EL (cell line): ENCODE measurements around the gene ZNF888.
A peak's percentile ranks its signal among the peaks of the same experiment; 100 is the strongest.
"Not testable (repeated sequence)": the region's sequence is repeated elsewhere in the genome, so short reads cannot be mapped to it uniquely, and the experiment has no call there.

Source experiments
- DNase-seq: peaks from one replicate; pipeline ENCODE4 v3.0.0-alpha.2; 2016

The ZNF888 gene

GRCh38 chr19:52941523-52941922 lies 18.3 kb upstream of the ZNF888 start:
- not testable (repeated sequence) for DNase-seq

GRCh38 chr19:52940905-52941304 lies 17.7 kb upstream of the ZNF888 start:
- DNase-seq: not testable (repeated sequence)

- DNase-seq: no peak
Measured at GRCh38 chr19:52938761-52939160, 15.5 kb upstream of the ZNF888 start.

- no peak for DNase-seq
Measured at GRCh38 chr19:52936954-52937325, 13.7 kb upstream of the ZNF888 start.

- no peak for DNase-seq
Measured at GRCh38 chr19:52936151-52936953, 13.1 kb upstream of the ZNF888 start.

GRCh38 chr19:52935434-52935833 lies 12.2 kb upstream of the ZNF888 start:
- DNase-seq: peak; percentile 57

- DNase-seq: peak; percentile 41
Measured at GRCh38 chr19:52924641-52925040, 1.4 kb upstream of the ZNF888 start.

- peak; percentile 84 for DNase-seq
Measured at GRCh38 chr19:52923778-52924593, 758 bp upstream of the ZNF888 start.

GRCh38 chr19:52917531-52917930 lies 5.7 kb downstream of the ZNF888 start:
- no peak for DNase-seq

- no peak for DNase-seq
Measured at GRCh38 chr19:52910648-52911047, 12.6 kb downstream of the ZNF888 start.

GRCh38 chr19:52904052-52904780 lies 19.0 kb downstream of the ZNF888 start:
- DNase-seq: not testable (repeated sequence)

- no peak for DNase-seq
Measured at GRCh38 chr19:52901842-52902241, 21.4 kb downstream of the ZNF888 start.

GRCh38 chr19:52898596-52898995 lies 24.6 kb downstream of the ZNF888 start:
- DNase-seq: not testable (repeated sequence)

- peak; percentile 1 for DNase-seq
Measured at GRCh38 chr19:52898101-52898500, 25.1 kb downstream of the ZNF888 start.

GRCh38 chr19:52897138-52897935 lies 25.9 kb downstream of the ZNF888 start, which contains the start of gene ZNF320:
ZNF320 (minus strand) TSS chr19:52897635; CDS start chr19:52890255, 7,380 bp downstream.
- DNase-seq: peak; percentile 95

GRCh38 chr19:52896431-52897137 lies 26.6 kb downstream of the ZNF888 start:
- peak; percentile 23 for DNase-seq

- no peak for DNase-seq
Measured at GRCh38 chr19:52891336-52891735, 31.9 kb downstream of the ZNF888 start.

GRCh38 chr19:52889931-52890330 lies 33.3 kb downstream of the ZNF888 start:
- DNase-seq: no peak

GRCh38 chr19:52889076-52889475 lies 34.2 kb downstream of the ZNF888 start:
- no peak for DNase-seq

- DNase-seq: no peak
Measured at GRCh38 chr19:52880895-52881389, 42.3 kb downstream of the ZNF888 start.

GRCh38 chr19:52872996-52873395 lies 50.2 kb downstream of the ZNF888 start:
- not testable (repeated sequence) for DNase-seq
